GM23338 (cell line): ENCODE results near the gene CLCN2.

Experiments
- CTCF ChIP-seq, 2 experiments: fragments of 200-600 bp in 1 of 2; sonication (generic) in 1 of 2; conservative IDR thresholded peaks; 2 replicates each; pipeline versions ENCODE4 v1.5.1 to v1.6.1; 2016 to 2017; ENCODE audit warnings: antibody characterized with exemption in 2 of 2, low read depth in 2 of 2, mild to moderate bottlenecking in 2 of 2, moderate library complexity in 1 of 2
- EZH2 ChIP-seq: fragments of 200-600 bp; sonication (generic); IDR thresholded peaks from one replicate; pipeline ENCODE4 v1.8.0; 2017; ENCODE audit warnings: antibody characterized with exemption, mild to moderate bottlenecking, low read depth; ENCODE audit not compliant: unreplicated experiment
- POLR2AphosphoS5 ChIP-seq: IDR thresholded peaks from 2 replicates; pipeline ENCODE4 v1.6.1; 2016; ENCODE audit warnings: antibody characterized with exemption, low read depth
- TF ChIP-seq, protein P1 (sequence below): IDR thresholded peaks from one replicate; pipeline ENCODE4 v1.6.1; 2018; ENCODE audit warnings: antibody characterized with exemption; ENCODE audit not compliant: unreplicated experiment

DNA sequence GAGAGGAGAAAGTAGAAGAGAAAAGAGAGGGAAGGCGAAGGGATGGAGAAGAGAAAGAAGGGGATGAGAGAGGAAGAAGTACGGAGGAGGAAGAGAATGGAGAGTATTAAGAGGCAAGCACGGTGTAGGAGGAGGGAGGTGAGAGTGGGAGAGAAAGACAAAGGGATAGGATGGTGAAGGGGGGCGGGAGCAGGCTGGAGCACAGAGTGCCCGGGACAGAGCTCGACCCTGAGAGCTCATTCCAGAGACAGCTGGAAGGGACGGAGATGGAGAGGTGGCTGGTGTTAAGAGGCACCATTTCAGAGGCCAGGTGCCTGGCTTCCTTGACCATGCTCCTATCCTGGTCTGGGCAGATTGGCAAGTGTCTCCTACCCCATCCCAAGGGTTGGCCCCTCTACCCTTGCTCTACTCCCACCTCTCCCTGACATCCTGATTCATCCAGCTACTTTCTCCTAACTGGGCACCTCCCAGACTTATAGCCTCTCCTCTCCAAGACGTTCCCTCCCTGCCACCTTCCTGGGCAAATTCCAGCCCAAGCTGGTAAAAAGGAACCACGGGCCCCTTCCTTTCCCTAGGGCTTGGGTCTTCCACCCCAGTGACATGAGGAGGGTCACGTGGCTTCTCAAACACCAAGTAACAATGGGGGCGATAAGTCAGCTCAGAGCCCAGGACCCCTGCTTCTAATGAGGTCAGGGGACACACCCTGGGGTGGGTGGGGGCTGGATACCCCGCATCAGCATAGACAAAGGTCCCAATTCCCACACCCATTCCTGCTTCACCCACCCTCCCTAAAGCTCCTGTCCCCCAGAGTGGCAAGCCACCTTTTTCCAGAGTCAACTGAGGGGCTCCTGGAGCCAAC lies 1.1 kb downstream of the CLCN2 start:
- TF ChIP-seq CTCF (conservative IDR thresholded peaks at IDR 0.05; ENCODE audit: low read depth in 2 of 2) (no peak), EZH2 (no peak), POLR2AphosphoS5 (no peak)
- TF ChIP-seq, protein P1, sequence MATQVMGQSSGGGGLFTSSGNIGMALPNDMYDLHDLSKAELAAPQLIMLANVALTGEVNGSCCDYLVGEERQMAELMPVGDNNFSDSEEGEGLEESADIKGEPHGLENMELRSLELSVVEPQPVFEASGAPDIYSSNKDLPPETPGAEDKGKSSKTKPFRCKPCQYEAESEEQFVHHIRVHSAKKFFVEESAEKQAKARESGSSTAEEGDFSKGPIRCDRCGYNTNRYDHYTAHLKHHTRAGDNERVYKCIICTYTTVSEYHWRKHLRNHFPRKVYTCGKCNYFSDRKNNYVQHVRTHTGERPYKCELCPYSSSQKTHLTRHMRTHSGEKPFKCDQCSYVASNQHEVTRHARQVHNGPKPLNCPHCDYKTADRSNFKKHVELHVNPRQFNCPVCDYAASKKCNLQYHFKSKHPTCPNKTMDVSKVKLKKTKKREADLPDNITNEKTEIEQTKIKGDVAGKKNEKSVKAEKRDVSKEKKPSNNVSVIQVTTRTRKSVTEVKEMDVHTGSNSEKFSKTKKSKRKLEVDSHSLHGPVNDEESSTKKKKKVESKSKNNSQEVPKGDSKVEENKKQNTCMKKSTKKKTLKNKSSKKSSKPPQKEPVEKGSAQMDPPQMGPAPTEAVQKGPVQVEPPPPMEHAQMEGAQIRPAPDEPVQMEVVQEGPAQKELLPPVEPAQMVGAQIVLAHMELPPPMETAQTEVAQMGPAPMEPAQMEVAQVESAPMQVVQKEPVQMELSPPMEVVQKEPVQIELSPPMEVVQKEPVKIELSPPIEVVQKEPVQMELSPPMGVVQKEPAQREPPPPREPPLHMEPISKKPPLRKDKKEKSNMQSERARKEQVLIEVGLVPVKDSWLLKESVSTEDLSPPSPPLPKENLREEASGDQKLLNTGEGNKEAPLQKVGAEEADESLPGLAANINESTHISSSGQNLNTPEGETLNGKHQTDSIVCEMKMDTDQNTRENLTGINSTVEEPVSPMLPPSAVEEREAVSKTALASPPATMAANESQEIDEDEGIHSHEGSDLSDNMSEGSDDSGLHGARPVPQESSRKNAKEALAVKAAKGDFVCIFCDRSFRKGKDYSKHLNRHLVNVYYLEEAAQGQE: no peak
